Lung (tissue), 12 donors: ENCODE measurements around the gene EPAS1. TPM values are rescaled to one million over a fixed set of nuclear protein-coding genes. Genes with fewer than 3 reads are reported as not detected.
A peak's percentile ranks its signal among the peaks of the same experiment; 100 is the strongest.

Source experiments
- ATAC-seq: fragments of 200-7000 bp; cut with Tn5 transposase; one replicate; pipeline ENCODE4 v1.9.1; 2020; ENCODE audit warnings: moderate number of reproducible peaks; ENCODE audit not compliant: insufficient read depth, low FRiP score
- DNase-seq, 3 donors: peaks; one replicate each; pipeline ENCODE4 v3.0.0-alpha.2; 2013 to 2017
- H3K27ac ChIP-seq, 2 donors: one replicate each; pipeline ENCODE4 v1.5.1; 2013; ENCODE audit warnings: mild to moderate bottlenecking in 2 of 2, moderate library complexity in 2 of 2, control low read depth in 1 of 2, inconsistent platforms in 1 of 2, low read depth in 1 of 2, low read length in 1 of 2
- H3K27me3 ChIP-seq, 3 donors: one replicate each; pipeline ENCODE4 v1.5.1; 2013; ENCODE audit warnings: low read length in 2 of 3; ENCODE audit not compliant: control insufficient read depth in 3 of 3, insufficient read depth in 3 of 3
- H3K36me3 ChIP-seq, 4 donors: one replicate each; pipeline ENCODE4 v1.5.1; 2013; ENCODE audit warnings: low read length in 4 of 4, mild to moderate bottlenecking in 1 of 4, moderate library complexity in 1 of 4; ENCODE audit not compliant: control insufficient read depth in 4 of 4, insufficient read depth in 4 of 4
- H3K4me1 ChIP-seq, 5 donors: one replicate each; pipeline ENCODE4 v1.5.1; 2013; ENCODE audit warnings: low read length in 5 of 5, mild to moderate bottlenecking in 2 of 5, moderate library complexity in 1 of 5; ENCODE audit not compliant: control insufficient read depth in 5 of 5, insufficient read depth in 5 of 5
- H3K4me3 ChIP-seq: one replicate; pipeline ENCODE4 v1.5.1; 2013; ENCODE audit warnings: mild to moderate bottlenecking, control low read depth, moderate library complexity
- H3K9ac ChIP-seq, 2 donors: one replicate each; pipeline ENCODE4 v1.5.1; 2013; ENCODE audit warnings: low read length in 2 of 2, control low read depth in 1 of 2; ENCODE audit not compliant: insufficient read depth in 1 of 2
- H3K9me3 ChIP-seq, 4 donors: one replicate each; pipeline ENCODE4 v1.5.1; 2013; ENCODE audit warnings: low read length in 3 of 4, mild to moderate bottlenecking in 1 of 4, moderate library complexity in 1 of 4; ENCODE audit not compliant: control insufficient read depth in 4 of 4, insufficient read depth in 3 of 4
- WGBS, 2 donors: extraction: QIAGEN DNeasy Blood & Tissue Kit; methylation state at CpG; one replicate each; pipeline ENCODE4 v1.1.7; 2013; 5-methylcytosine and 5-hydroxymethylcytosine counted together
- polyA plus RNA-seq, 2 donors: library from polyadenylated mRNA; stranded (reverse); fragments of 200-250 nt; gene quantifications; one replicate each; pipeline ENCODE4 v1.2.1, GENCODE V29; 2013
- total RNA-seq, 2 donors: library from RNA; depleted of rRNA in 1 of 2; stranded (reverse); fragments of >200 nt in 1 of 2; gene quantifications; one replicate each; pipeline ENCODE4 v1.2.1, GENCODE V29; 2014 to 2021
- TF ChIP-seq, protein P1 (sequence below): IDR thresholded peaks from 2 replicates; pipeline ENCODE4 v1.5.1; 2012; ENCODE audit warnings: mild to moderate bottlenecking; ENCODE audit errors: control extremely low read depth, extremely low read depth
- donor health status: control.
- donor health status: control.
- donor health status: Bipolar disorder and iron deficiency.
- donor health status: healthy.
- donor health status: DM: yes; HTN: yes; CAD: no.

Gene EPAS1
- total and polyA plus RNA-seq, 4 donors, result 233 to 1,051 (median 381) TPM

- H3K9ac ChIP-seq, result no peak overlapping the region
- peaks cover 0 to 41% (median 14%) of the 10 kb centered on the region in 4 donors for H3K36me3 ChIP-seq
- TF ChIP-seq, protein P1, sequence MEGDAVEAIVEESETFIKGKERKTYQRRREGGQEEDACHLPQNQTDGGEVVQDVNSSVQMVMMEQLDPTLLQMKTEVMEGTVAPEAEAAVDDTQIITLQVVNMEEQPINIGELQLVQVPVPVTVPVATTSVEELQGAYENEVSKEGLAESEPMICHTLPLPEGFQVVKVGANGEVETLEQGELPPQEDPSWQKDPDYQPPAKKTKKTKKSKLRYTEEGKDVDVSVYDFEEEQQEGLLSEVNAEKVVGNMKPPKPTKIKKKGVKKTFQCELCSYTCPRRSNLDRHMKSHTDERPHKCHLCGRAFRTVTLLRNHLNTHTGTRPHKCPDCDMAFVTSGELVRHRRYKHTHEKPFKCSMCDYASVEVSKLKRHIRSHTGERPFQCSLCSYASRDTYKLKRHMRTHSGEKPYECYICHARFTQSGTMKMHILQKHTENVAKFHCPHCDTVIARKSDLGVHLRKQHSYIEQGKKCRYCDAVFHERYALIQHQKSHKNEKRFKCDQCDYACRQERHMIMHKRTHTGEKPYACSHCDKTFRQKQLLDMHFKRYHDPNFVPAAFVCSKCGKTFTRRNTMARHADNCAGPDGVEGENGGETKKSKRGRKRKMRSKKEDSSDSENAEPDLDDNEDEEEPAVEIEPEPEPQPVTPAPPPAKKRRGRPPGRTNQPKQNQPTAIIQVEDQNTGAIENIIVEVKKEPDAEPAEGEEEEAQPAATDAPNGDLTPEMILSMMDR, result no peak
- 58 to 72% methylated on average over 8 of the region's 8 CpGs for WGBS, 2 donors
- no peak overlapping the region for H3K4me3 ChIP-seq
- DNase-seq (no peak), ATAC-seq (no peak)
- H3K4me1 ChIP-seq, result peaks cover 0 to 25% (median 0%) of the 10 kb centered on the region in 5 donors
- no peaks in the 10 kb centered on the region for H3K9me3 ChIP-seq
- H3K27ac ChIP-seq, result peak overlapping the region; percentile 56 to 68
- H3K27me3 ChIP-seq, result no peaks in the 10 kb centered on the region
Measured at GRCh38 chr2:46352621-46353020, 55.4 kb downstream of the EPAS1 start.

DNA sequence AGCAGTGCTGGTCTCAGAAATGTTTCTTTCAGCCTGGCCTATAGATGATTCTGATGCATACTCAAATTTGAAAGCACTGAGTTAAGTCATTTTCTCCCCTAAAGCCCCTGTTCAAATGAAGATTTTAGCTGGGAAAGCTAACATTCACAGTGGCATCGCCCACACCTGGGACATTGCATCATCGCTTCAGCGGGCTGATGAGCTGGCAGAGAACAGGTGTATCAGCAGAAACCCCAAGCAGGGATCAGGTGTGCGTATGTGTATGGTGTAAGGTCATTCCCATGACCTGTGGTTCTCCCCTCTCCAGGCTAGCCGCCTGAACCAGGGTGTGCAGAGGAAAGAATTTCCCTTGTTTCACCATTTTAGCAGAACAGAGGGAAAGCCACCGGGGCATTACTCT is 56.3 kb downstream of the EPAS1 start:
- no peaks in the 10 kb centered on the region for H3K27me3 ChIP-seq
- WGBS, 2 donors, result 83 to 87% methylated on average over 6 of the region's 6 CpGs
- no peak for ATAC-seq
- peaks cover 0 to 21% (median 0%) of the 10 kb centered on the region in 5 donors for H3K4me1 ChIP-seq
- H3K27ac ChIP-seq, result peak overlapping the region in 1 of 2 donors; percentile 34
- H3K4me3 ChIP-seq, result no peak overlapping the region
- no peak for DNase-seq
- TF ChIP-seq, protein P1, result no peak
- no peaks in the 10 kb centered on the region for H3K9me3 ChIP-seq
- H3K9ac ChIP-seq, result no peak overlapping the region
- peaks cover 0 to 45% (median 18%) of the 10 kb centered on the region in 4 donors for H3K36me3 ChIP-seq

DNA sequence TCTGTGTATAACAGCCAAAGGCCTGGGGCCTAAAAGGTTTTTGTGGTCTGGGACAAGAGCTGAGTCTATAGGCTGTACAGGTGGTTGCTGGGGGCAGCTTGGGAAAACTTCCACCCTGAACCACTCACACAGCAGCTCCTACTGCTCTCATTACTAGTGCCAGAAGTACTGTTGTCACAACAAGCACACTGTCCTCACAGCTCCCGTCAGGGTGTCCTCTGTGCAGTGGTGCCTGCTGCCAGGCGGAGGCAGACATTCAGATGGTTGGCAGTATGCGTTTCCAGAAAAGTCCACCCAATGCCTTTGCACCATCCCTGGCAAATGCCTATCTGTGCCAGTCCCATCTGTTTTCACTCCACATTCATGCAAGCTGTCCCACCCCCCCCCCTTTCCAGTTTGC is 58.5 kb downstream of the EPAS1 start:
- Histone ChIP-seq H3K9me3 (no peaks in the 10 kb centered on the region), H3K27ac (no peak overlapping the region), H3K9ac (no peak overlapping the region), H3K36me3 (peaks cover 0 to 52% (median 19%) of the 10 kb centered on the region in 4 donors), H3K4me3 (no peak overlapping the region), H3K27me3 (no peaks in the 10 kb centered on the region), H3K4me1 (peaks cover 0 to 20% (median 0%) of the 10 kb centered on the region in 5 donors)
- ATAC-seq (no peak), DNase-seq (no peak)
- 84 to 85% methylated on average over 3 of the region's 3 CpGs for WGBS, 2 donors
- TF ChIP-seq, protein P1, result no peak

- H3K36me3 ChIP-seq, result peaks cover 2 to 60% (median 26%) of the 10 kb centered on the region in 4 donors
- no peaks in the 10 kb centered on the region for H3K27me3 ChIP-seq
- WGBS, 2 donors, result 84 to 88% methylated on average over 1 of the region's 1 CpG
- H3K27ac ChIP-seq, result peak overlapping the region in 1 of 2 donors; percentile 26
- no peak overlapping the region for H3K4me3 ChIP-seq
- no peak overlapping the region for H3K9ac ChIP-seq
- ATAC-seq (no peak), DNase-seq (no peak)
- H3K9me3 ChIP-seq, result no peaks in the 10 kb centered on the region
- TF ChIP-seq, protein P1, result no peak
- H3K4me1 ChIP-seq, result peaks cover 0 to 27% (median 0%) of the 10 kb centered on the region in 5 donors
Measured at GRCh38 chr2:46356991-46357390, 59.8 kb downstream of the EPAS1 start.
